DMS53 (cell line): ENCODE measurements around the gene SF1.

Experiments used
- DNase-seq: peaks from one replicate; lab custom pipeline; 2025; lab: John Stamatoyannopoulos, UW

The SF1 gene

DNA sequence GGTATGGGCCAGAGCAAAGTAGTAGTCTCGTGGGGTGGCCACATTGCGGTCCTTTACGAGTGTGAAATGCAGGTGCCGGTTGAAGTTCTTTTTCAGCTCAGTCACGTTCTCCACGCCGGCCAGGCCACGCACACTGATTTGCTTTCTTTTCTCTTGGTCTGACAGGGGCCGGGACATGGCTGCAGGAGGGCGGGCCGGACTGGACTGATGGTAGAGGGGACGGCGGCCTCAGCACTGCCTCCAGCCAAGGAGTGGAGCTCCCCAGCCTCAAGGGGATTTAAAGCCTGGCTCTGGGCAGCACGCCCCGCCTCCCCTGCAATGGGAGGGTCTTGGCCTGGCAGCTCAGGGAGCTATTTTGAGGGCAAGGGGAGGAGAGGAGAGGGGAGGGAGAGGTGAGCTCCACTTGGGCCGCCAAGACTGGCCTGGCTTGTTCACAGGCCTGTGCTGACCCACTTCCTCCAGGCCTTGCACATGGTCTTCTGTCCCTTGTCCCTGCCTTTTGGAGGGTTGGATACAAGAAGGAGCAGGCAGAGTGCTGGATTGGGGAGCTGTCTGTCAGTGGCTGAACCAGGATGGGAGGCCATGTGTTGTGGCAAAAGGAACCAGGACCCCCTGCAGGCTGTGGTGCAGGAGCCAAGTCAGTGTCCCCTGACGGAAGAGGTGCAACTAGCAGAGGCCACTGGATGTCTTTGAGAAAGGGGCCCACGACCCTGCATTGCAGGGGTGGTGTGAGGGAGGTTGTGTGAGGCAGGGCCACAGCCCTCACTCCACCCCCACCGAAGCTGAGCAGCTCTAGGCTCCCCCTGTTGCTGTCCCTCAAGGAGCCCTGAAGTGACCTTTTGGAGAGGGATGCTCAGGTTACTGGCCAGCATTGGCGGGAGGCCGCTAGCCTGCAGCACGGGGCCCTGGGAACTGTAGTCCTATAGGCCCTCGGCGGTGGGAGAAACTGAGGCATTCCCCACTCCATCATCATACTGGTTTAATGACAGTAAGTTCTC is 18.3 kb downstream of the SF1 start, which contains the start of gene PYGM:
PYGM (minus strand) TSS at position 253 of the 998 bp plus-strand sequence; CDS start at position 177, 76 bp downstream.
- DNase-seq: peak; percentile 40

DNA sequence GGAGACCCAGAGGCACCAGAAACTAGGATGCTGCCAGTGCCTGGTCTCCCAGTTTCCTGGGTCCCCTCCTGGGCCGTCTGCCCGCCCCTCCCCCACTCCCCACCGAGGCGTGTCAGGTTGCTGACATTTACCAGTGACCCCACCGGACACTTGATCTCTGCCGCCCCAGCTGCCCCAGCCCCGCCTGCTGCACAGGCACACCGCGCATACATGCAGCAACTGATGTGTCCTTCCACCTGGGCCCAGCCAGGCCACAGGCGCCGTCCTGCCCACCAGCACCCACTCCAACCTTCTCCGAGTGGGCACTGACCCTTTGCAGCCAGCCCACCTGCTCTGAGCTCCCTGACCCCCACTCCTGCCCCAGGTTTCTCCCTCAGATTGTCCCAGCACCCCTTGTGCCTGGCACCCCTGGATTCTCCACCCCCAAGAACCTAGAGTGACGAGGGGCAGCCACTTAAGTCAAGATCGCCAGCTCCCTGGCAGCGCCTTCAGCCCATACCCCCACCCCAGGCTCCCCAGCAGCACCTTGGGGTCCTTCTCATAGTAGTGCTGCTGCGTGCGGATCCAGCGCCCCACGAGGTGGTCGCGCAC is 19.1 kb downstream of the SF1 start:
- no peak for DNase-seq

DNA sequence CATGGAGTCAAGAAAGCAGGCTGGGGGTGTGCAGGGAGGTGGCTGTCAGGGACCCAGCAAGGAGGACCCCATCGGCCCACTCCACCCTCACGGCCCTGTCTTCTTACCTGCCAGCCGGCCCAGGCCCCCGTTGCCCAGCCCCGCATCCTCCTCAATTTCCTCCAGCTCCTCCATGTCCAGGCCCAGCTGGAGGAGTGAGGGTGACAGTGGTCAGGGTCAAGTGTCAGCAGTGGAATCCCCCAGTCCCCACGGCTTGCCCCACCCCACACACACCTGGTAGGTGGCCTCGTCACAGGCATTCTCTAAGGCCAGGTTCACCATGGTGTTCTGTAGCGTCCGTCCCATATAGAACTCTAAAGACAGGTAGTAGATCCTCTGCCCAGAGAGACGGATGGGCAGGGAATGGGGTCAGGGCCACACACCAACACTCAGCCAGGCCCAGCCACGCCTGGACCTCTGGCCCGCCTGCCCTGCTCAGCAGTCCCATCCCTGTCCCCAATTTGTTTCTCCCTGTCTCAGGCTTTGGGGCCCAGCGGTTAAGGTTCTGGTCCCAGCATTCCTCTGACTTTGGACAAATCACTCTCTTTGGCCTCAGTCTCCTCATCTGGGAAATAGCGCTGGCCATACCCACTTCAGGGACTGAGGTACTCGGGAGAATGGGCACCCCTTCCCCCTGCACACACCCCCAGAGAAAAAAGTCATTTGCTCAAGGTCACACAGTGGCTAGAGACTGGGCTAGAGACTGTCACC is 19.8 kb downstream of the SF1 start:
- no peak for DNase-seq

DNA sequence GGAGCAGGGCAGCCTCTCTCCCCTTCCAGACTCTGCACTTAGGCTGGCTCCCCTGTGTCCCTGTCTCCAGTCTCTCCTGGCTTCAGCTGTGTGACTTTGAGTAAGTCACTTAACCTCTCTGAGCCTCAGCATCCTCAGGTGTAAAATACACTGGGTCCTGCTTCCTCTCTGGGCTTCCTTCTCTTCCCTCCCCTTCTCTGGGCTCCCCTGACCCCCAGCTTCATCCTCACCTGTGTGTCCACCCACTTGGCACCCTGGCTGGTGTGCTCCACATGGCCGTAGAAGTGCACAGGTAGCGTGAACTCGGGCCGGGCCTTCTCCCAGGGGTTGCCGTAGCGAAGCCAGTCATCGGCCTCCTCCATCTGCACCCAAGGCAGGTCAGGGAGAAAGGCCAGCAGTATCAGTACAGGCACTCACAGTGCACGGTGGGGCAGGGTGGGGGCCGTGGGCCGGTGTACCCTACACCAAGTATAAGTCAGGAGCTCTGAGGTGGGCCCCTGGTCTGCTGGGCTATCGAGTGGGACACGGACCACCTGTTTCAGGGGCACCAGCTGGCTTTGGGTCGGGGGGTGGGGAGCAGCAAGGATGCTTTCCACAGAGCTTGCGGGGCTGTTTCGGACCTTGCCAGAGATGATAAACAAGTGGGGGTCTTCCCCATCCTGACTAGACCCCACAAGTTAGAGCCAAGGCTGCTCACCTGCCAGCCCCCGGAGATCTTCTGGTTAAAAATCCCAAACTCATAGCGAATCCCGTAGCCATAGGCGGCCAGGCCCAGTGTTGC is 20.6 kb downstream of the SF1 start:
- no peak for DNase-seq

DNA sequence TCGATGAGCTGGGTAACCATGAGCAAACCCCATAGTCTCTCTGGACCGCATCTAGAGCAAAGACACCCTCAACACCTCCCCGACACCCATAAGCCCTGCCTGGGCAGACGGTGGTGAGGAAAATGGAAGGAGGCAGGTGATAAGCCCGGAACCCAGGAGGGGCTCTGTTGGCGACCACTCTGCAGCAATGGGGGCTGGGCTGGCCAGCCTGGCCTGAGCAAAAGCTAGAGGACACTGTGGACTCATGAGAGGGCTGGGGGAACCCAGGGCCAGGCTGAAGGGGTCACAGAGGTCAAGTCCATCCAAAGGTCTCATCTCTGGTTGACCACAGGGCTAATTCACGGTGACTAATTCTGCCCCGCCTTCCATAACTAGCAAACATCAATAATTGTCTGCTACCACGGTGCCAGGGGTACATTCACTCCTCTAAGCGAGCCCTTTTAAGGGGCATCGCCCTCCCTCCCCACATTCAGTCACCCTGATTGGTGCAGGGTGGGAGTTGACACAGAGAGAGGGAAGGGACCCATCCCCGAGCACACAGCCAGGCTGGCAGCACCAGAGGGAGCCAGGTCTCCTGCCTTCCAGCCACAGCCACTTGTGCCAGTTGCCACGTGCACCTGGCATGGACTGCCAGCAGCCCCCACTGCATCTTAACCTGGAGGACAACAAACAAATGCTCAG is 22.5 kb downstream of the SF1 start:
- DNase-seq: no peak

DNA sequence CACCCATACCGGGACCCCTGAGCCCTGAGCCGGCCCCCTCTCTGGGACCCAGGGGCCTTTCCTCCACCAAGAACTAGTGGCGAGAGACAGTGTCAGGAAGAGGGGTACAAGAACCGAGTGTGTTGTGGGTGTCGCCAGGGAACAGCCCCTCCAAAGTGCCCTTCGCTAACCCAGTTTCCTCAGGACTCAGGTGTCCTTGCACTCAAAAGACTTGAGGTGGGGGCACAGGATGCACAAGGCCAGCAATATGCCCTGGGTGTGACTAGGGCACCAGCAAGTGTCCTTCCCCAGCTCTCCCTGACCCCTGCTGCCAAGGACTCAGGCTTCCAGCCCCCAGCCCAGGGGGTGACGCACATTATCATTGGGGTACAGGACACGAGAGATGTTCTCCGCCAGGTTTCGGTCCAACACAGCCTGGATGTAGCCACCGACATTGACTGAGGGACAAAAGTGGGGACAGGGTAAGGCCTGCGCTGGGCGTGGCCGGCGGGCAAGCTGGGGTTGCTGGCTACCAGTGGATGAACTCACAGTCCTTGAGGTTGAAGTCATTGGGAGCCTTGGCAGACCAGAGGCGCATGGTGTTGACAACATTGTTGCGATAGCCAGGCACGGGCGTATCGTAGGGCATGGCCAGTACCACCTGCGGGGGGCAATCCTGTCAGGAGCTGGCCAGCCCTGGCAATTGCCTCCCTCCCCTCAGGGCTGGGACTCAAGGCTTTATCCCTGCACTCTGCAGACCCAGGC is 23.3 kb downstream of the SF1 start:
- DNase-seq: no peak

DNA sequence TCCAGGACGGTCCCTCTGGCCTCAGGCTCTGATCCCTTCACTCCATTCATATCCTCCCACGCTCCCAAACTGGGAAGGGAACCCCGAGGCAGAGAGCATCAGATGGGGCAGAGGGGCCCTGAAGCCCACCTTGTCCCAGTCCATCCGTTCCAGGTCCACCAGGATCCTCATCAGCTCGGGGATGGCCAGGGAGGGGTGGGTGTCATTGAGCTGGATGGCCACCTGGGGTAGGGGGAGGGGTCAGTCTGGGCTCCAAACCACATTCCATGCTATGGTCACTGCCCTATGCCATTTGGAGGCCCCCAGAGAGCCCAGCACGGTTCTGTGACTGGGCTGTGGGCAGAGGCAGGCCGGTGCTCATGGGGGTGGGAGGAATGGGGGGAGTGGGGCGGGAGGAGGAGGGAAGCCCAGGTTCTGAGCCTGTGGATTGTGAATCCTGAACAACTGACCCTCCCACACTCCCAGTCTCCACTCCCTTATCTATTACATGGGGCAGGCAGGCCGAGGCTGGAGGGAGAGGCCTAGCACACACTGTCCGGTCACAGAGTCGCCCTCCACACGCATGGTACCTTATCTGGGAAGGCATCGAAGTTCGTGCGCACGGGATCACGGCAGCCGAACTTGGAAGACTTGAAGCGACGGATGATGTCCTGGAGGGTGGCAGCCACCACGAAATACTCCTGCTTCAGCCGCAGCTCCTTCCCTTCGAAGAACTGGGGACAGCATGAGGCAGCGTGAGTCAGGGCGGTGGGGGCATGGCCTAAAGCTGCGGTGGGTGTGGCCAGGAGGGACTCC is 24.0 kb downstream of the SF1 start:
- no peak for DNase-seq

DNA sequence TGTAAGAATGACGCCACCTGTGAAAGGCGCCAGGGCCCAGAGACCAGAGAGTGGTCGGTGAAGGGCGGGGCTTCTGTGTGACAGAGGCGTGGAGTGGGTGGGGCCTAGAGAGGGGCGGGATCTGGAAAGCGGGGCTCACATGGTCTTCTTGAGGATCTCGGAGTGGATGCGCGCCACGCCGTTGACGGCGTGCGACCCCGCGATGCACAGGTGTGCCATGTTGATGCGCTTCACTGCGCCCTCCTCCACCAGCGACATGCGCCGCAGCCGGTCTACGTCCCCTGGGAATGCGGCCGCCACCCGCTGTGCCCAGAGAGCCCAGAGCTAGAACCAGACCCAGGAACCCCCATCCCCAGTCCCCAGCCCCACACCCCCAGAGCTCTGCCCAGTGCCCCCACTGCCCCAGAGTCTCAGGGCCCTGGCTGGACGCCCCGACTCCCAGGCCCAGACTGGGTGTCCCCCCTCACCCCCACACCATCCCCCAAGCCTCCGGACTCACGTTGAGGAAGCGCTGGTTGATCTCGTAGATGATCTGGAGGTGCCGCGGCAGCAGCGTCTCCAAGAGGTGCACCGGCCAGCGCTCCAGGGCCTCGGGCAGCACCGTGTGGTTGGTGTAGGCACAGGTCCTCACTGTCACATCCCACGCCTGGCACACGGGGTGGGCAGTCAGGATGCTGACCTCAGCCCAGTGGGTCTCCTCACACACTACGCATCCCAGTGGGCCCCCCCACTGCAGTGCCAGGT is 24.8 kb downstream of the SF1 start:
- no peak for DNase-seq

DNA sequence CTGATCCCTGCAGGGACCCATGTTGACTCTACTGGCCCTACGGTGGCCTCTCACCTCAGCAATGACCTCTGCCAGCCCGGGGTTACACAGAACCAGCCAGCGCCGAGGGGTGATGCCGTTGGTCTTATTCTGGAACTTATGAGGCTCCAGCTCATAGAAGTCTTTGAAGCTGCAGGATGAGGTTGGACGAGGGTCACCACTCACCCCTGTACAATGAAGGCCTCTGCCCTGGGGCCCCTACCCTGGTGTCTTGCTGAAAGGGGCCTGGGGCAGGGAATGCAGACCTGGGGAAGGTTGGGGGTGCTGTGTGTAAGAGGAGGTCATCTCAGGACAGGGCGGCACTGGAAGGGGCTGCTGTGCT is 25.3 kb downstream of the SF1 start:
- DNase-seq: no peak

DNA sequence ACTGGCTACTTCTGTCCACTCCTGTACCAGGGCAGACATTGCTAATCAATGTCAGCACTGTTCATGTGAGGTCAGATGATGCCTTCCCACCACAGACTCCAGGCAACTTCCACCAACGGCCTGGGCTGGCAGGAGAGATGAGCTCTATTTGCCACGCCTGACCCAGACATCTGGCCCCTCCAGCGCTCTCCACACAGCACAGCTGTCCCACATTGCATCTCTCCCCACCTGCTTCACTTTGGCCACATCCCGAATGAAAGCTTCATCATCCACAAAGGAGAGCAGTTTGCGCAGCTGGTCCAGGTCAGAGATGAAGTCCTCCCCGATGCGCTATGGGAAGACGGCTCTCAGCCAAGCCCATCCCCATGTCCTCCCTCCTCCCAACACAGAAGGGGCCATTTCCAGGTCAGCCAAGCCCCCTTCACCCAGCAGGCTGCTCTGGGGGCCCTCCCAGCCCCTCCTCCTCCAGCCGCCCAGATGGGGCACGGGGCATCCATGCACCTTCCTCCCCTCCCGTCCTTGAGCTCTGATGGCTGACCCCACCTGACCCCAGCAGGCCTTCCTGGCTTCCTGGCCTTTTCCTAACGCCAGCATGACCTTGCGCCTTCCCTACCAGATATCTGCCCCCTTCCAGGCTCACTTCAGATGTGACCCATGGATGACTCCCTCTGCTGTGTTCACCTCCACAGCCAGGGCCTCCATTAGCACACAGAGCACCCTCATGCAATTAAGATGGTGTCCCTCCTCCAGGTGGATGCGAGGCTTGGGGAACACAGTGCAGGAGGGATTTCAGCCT is 26.0 kb downstream of the SF1 start:
- DNase-seq: peak; percentile 35

DNA sequence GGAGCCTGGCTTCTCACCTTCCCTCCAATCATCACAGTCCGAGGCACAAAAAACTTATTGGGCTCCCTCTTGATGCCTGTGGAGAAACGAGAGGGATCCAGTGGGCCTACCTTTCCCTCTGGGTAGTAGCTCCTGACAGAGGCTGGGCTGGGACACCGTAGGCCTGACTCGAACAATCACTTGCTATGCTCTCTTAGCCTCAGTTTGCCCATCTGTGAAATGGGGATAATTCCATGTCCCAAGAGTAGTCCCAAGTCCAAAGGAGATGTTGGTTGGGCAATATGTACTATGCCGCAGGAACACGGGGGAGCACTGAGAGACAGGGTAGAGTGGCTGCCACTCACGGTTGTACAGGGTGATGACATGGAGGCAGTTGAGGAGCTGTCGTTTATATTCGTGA is 26.8 kb downstream of the SF1 start:
- no peak for DNase-seq

DNA sequence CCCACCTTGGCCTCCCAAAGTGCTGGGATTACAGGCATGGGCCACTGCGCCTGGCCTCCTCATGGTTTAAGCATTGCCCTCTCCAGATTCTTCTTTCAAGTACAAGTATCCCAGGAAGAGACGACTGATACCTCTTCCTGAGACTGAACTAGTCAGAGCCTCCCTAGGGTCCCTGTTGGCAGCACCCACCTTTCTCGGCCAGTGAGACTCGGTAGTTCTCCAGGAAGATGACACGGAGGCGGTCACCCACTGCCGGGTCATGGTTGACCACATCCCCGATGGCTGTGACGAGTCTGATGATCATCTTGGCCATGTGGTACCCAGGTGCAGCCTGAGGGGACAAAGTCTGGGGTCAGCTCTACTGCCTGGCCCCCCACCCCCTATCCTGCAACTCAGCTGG is 27.2 kb downstream of the SF1 start:
- no peak for DNase-seq

DNA sequence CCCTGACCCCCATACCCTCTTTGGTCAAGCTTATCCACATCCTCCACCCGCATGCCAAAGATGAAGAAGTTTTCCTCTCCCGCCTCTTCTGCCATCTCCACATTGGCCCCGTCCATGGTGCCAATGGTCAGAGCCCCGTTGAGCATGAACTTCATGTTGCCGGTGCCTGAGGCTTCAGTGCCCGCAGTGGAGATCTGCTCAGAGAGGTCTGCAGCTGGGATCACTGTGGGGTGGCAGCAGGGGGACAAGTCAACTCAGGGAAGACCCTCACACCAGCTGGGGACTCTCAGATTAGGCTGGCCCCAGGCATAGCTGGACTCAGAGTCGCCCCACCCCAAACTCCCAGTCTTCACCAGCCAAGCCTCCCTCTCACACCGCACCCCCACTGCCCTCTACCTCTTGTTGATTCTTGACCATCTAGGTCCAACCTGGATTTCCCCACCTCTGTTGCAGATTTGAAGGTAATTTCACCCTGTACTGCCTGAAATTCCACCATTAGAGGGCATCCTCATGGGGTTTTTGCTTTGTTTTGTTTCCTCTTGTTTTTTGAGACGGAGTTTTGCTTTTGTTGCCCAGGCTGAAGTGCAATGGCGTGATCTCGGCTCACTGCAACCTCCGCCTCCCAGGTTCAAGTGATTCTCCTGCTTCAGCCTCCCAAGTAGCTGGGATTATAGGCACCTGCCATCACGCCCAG is 27.8 kb downstream of the SF1 start:
- DNase-seq: no peak

DNA sequence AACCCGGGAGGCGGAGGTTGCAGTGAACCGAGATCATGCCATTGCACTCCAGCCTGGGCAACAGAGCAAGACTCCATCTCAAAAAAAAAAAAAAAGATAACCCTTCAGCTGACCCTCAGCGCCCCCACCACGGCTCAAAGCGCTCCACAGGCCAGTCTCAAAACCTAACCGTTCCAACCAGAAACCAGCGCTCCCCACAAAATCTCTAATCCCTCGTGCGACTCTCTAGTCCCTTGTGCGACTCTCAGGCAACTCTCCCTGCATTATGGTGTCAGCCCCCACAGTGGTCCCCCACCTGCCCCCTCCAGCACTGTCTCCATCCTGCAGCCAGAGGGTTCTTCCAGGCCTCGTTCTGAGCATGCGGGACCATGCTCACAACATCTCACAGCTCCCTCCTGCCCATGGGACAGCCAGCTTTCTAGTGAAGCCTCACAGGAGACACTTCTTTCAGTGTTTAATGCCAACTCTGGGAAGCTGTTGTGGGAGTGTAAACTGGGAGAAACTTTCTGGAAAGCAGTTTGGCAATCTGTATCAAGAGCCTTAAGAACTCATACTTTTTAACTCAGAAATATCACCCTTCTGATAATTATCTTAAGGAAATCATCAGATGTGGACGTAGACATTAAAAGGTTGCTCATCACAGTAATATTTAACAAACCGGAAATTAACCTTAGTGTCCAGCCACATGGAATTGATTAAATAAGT is 30.2 kb downstream of the SF1 start:
- no peak for DNase-seq

DNA sequence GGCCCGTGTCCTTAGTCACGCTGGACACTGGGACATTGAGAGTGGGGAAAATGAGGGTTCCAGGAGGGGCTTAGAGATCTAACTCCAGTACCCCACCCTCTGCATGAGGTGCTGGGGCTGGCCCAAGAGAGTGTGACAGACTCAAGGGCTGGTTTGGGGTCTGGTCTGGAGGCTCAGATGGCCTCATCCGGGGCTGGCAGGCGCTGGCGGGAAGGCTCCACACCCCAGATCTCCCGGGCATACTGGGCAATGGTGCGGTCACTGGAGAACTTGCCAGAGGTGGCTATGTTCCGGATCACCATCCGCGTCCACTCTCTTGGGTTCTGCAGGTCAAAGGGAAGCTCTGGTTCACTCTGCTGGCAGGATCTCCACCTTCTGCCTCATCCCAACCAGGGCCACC is 31.9 kb downstream of the SF1 start:
- DNase-seq: no peak

DNA sequence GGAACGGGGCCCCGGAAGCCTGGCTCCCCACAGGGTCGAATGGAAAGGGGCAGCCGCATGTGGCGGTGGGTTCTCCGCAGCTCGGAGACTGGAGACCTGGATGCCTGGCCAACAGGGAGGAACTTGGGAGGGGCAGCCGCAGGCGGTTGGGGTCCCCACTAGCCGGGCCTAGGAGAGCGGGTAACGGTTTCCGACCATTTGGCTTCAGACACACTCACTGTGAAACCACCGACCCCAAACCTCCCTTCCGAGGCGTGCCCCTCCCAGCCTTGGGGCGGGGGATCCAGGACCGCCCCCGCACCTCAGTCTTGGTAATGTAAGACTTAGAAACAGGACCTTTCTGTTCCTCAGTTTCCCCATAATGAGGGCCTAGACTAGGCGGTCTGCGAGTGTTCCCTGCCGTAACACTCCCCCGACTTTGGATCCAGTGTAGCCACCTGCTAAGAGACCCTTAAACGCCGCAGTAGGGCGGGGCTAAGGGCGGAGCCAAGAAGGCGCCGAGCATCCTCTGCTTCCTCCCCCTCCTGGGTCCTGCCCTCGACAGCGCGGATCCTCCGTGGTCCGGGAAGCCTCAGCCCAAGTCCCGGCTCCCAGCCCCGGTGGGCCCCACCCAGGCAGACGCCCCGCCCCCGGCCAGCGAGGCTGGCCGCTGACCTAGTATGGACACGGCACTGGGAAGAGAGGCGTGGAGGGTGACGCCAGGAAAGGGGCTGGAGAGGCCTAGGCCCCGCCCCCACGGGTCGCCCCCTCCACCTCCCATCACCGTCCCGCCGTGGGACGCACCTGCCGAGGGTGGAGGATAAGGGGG is 32.6 kb downstream of the SF1 start:
- DNase-seq: peak; percentile 44
